CD4-positive, alpha-beta T cell treated with Interleukin-15 for 4 hours (primary cell): ENCODE data around the gene SLC44A4.
"Not testable (repeated sequence)": the region's sequence is repeated elsewhere in the genome, so short reads cannot be mapped to it uniquely, and the experiment has no call there.

Experiments
- DNase-seq: peaks from one replicate; pipeline ENCODE4 v3.0.0-alpha.2; 2020; ENCODE audit warnings: low spot score

Gene SLC44A4

DNA sequence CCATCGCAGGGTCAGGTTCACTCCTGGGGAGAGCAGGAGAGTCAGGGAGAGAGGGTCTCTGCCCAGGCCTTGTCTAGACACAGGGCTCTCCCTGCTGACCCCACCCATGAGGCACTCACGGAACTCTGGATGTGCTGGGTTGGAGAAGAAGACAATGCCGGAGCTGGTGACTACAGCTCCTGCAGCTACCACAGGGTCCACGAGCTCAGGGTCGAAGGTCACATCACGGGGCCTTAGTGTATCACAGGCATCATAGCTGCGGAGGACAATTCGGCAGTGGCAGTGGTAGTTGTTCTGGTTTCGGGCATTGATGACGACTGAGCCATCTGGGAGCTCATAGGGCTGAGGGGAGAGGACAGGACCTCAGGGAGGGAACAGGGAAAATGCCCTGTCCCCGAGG, 18.9 kb downstream of the SLC44A4 start:
- no peak for DNase-seq

DNA sequence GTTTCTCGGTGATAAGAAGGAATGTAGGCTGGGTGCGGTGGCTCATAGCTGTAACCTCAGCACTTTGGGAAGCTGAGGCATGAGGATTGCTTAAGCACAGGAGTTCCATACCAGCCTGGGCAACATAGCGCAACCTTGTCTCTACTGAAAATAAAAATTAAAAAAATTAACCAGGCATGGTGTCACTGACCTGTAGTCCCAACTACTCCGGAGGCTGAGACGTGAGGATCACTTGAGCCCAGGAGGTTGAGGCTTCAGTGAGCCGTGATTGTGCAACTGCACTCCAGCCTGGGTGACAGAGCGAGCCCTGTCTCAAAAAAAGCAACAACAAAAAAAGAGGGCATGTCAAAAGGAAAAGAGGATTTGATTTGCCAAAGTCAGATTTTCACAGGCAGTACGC, 20.1 kb downstream of the SLC44A4 start:
- no peak for DNase-seq

DNA sequence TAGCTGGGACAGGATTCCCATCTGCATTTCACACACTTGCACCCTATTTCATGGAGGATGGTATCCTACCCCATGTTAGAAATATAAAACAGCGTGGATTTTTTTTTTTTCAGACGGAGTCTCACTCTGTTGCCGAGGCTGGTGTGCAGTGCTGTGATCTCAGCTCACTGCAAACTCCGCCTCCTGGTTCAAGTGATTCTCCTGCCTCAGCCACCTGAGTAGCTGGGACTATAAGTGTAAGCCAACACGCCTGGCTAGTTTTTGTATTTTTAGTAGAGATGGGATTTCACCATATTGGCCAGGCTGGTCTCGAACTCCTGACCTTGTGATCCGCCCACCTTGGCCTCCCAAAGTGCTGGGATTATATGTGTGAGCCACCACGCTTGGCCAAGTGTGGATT, 21.0 kb downstream of the SLC44A4 start:
- not testable (repeated sequence) for DNase-seq

GRCh38 chr6:31851980-31852718, 26.6 kb downstream of the SLC44A4 start:
- not testable (repeated sequence) for DNase-seq

DNA sequence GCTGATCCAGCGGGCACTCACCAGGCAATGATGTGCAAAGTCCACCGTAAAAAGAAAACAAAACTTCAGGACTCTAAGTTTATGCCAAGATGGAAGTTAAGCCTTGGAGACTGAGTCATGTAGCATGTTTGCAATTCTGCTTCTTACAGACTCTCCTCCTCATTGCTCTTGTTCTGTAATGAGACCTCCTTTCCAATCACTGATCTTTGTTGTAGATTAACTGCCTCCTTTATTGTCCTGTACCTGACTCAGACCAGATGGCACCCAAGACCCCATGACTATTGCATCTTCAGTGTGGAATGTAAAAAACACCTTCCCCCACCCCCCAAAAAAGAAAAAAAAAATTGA, 27.3 kb downstream of the SLC44A4 start:
- no peak for DNase-seq

- no peak for DNase-seq
These were observed 27.9 kb downstream of the SLC44A4 start for GRCh38 chr6:31850765-31851484.

DNA sequence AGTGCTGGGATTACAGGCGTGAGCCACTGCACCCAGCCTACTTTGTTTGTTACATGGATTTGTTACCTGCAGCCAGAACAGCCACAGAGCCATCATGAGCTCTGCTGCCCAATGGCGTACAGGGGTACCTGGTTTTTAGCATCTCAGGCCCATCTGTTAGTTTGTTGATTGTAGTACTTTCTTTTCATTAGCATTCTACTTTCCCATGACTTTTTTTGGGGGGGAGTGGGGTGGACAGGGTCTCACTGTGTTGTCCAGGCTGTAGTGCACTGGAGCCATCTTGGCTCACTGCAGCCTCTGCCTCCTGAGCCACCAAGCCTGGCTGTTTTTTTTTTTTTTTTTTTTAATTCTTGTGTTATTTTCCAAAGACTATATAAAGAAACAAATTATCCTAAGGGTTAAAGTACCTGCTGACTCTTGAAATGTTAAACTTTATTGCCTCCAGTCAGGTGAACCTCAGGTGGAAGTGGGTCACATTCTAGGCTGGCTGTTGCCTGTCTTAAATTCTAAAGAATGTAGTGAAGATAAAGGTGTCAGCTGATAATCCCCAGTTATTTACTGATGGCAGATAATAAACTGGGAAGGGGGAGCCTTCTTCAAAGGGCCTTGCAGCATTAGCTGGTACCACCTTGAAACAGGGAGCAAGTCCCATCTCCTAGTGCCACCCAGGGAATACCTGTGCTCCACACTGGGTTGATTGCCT, 31.4 kb downstream of the SLC44A4 start:
- DNase-seq, result no peak

- no peak for DNase-seq
These were observed 34.3 kb downstream of the SLC44A4 start for GRCh38 chr6:31844507-31844906.

- no peak for DNase-seq
These were observed 36.7 kb downstream of the SLC44A4 start for GRCh38 chr6:31842053-31842452.

DNA sequence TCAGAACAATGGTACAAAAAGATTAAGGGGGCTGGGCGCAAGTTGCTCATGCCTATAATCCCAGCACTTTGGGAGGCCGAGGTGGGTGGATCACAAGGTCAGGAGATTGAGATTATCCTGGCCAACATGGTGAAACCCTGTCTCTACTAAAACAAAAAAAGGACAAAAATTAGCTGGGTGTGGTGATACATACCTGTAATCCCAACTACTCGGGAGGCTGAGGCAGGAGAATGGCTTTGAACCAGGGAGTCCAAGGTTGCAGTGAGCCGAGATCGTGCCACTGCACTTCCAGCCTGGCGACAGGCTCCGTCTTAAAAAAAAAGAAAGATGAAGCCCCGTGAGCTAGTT, 39.0 kb downstream of the SLC44A4 start:
- not testable (repeated sequence) for DNase-seq

DNA sequence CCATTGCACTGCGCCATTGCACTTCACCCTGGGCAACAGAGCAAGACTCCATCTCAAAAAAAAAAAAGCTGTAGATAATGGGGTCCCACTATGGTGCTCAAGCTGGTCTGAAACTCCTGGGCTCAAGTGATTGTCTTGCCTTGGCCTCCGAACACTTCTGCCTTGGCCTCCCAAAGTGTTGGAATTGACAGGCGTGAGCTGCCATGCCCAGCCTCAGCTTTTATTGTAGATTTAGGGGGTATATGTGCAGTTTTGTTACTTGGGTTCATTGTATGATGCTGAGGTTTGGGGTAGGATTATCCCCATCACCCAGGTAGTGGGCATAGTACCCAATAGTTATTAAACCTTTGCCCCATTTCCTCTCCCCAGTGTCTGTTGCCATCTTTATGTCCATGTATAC, 39.8 kb downstream of the SLC44A4 start:
- no peak for DNase-seq

DNA sequence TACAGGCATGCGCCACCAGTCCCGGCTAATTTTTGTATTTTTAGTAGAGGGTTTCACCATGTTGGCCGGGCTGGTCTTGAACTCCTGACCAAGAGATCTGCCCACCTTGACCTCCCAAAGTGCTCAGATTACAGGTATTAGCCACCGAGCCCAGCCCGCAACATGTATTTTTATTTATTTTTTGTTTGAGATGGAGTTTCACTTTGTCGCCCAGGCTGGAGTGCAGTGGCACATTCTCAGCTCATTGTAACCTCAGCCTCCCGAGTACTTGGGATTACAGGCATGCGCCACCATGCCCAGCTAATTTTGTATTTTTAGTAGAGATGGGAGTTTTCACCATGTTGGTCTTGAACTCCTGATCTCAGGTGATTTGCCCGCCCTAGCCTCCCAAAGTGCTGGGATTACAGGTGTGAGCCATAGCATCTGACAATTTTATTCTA, 40.7 kb downstream of the SLC44A4 start:
- DNase-seq, result not testable (repeated sequence)

- DNase-seq, result no peak
These were observed 41.3 kb downstream of the SLC44A4 start for GRCh38 chr6:31837369-31838113.

GRCh38 chr6:31836474-31837368, 42.1 kb downstream of the SLC44A4 start:
- DNase-seq, result no peak

DNA sequence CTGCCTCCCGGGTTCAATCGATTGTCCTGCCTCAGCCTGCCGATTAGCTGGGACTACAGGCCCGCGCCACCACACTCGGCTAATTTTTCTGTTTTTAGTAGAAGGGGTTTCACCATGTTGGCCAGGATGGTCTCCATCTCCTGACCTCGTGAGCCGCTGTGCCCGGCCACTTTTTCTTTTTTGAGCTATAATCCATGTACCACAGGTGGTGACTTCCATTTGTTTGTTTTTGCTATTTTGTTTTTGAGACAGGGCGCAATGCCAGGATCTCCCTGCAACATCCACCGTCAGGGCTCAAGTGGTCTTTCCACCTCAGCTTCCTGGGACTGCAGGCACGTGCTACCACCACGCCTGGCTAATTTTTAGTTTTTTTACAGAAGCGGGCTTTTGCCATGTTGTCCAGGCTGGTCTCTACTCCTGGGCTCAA, 42.7 kb downstream of the SLC44A4 start:
- no peak for DNase-seq

DNA sequence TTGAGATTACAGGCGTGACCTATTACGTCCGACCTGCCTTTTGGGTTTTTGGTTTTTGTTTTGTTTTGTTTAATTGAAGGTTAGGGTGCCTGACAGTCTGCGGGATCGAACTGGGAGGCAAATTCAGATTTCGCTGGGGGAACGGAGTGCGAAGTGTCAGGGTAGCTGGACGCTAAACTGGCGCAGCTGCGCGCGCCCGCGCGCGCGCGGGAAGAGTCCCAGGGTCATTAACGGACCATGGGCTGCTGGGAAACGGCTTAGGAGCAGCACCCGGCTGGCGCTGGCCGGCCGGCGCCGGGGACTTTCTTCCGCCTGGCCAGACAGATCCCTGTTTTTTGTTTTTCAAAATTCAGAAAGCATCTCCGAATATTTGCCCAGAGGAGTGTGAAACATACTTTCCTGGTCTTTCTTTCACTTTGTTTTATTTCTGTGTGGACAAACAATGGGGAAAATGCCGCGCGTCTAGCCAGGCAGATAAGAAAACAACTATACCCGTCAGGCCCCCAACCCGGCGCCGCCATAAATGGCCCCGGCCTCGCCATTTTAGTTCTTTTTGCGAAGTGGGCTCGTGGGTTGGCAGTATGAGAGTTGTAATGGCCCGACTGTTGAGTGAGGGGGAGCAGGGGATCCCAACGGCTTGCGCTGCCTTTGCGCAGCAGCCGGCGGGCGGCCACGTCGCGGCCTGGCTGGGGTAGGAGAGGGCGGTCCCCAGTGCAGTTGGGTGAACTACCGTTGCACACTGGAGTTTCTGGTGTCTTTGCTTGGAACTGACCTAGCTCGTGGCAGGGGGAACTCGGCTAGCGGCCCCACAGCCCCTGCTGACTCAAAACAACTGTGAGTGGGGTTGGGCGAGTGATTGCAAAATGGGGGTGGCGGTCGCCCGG, 44.2 kb downstream of the SLC44A4 start:
- DNase-seq, result peak; percentile 78

DNA sequence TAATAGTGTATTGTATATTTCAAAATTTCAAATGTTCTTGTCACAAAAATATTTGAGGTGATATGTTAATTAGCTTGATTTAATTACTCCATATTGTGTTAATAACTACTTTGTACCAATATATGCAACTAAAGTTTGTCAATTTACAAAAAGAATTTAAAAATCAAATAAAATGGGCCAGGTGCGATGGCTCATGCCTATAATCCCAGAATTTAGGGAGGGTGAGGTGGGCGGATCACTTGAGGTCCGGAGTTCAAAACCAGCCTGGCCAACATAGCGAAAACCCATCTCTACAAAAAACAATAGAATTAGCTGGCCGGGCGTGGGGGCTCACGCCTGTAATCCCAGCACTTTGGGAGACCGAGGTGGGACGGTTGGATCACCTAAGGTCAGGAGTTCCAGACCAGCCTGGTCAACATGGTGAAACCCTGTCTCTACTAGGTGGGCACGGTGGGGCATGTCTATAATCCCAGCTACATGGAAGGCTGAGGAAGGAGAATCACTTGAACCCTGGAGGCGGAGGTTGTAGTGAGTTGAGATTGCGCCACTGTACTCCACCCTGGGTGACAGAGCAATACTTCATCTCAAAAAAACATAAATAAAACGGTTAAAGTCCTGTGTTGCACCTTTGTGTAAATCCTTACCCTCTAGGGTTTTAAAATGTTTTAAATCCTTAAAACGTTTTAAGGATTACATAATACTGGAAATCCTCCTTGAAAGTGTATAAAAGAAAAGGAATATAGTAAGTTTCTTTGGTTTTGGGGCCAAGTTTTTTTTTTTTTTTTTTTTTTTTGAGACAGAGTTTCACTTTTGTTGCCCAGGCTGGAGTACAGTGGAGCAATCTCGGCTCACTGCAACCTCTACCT, 47.2 kb downstream of the SLC44A4 start:
- DNase-seq, result no peak

- no peak for DNase-seq
These were observed 47.9 kb downstream of the SLC44A4 start for GRCh38 chr6:31830886-31831335.

GRCh38 chr6:31829633-31830283, 49.0 kb downstream of the SLC44A4 start:
- peak; percentile 46 for DNase-seq
